Stimulated activated CD4-positive, alpha-beta T cell treated with anti-CD3 and anti-CD28 coated beads, Interleukin-2, amount 100 ng/mL, for 48 hours (primary cell): ENCODE data around the gene HNF1A.
"Not testable (repeated sequence)": the region's sequence is repeated elsewhere in the genome, so short reads cannot be mapped to it uniquely, and the experiment has no call there.

Experiments used
- DNase-seq, 2 donors: peaks; one replicate each; pipeline ENCODE4 v3.0.0-alpha.2; 2020

Gene HNF1A

DNA sequence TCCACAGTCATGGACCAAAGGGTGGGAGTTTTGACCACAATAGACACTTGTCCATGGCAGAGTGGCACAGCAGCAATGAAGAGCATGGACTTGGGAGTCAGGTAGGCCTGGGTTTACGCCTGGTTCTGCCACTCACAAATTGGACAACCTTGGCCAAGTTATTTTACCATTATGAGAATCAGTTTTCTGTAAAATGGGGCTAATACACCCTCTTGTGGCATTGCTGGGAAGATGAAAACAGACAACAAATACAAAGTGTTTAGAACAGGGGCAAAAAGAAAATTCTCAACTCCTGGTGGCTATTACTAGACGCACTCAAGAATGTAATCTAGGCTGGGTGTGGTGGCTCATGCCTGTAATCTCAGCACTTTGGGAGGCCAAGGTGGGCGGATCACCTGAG, 35.4 kb downstream of the HNF1A start:
- no peak for DNase-seq

DNA sequence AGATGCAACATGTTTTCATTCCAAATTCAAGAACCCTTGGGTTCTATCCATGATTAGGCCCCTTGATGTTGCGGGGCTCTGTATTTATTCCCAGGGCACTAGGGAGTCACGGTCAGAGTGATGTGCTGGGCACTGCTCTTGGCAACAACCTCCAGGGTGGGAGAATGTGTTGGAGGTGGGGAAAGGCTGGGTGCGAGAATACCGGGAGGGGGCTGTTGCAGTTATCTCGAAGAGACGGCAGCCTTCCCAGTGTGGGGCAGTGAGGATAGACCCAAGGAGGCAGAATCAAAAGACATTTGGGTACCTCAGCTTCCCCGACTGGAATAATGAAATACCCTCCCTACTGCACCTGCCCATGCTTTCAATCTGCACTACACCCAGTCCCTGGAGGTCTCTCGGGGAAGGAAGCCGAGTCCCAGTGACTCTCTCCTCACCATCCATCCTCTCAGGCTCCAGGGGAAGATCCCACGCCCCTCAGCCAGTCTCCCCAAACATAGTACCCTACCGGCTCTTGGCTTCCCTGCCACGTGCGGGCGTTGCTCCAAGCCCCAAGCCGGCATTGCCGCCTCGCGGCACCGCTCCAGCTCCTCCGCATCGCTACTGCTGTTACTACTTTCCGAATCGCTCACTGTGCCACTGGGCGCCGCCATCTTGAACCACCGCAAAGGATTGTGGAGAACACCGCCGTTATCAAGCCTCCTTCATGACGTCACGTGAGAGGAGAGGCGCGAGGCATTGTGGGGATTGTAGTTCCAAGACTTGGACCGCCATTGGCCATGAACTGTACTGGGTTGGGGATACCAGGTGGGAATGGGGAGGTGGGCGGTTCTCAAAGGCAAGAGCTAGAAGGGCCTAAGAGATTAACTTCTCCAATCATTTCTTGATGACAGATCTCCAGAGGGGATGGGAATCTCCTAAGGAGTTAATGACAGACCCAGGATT, 37.8 kb downstream of the HNF1A start, which contains the start of gene C12orf43:
Gene C12orf43, minus strand, starts transcription at position 663 of the 942 bp plus-strand sequence. Its CDS starts 13 bp downstream, at position 650.
- peak; percentile 85 to 88 for DNase-seq

DNA sequence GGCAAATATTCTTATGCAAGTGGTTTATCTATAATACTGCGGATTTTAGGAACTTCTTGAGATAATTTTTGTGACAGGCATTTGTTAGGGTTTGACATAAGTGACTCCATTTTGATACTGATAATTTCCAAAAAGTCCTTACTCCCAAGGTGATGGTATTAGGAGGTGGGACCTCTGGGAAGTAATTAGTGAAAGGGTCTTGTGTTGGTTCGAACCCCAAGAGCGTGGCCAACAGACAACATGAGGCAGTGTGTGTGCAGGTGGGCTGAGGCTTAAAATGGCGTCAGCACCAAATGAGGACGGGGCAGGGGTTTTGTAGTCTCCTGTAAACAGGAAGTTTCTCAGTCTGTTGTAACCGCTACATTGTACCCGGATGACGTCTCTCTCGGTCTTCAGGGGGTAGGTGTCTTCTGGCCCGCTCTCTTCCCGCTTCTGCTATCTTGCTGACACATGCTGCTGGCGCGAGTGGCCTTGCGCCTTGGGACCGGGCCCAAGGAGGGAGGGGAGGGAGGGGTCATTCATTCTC, 39.7 kb downstream of the HNF1A start:
- DNase-seq = no peak

DNA sequence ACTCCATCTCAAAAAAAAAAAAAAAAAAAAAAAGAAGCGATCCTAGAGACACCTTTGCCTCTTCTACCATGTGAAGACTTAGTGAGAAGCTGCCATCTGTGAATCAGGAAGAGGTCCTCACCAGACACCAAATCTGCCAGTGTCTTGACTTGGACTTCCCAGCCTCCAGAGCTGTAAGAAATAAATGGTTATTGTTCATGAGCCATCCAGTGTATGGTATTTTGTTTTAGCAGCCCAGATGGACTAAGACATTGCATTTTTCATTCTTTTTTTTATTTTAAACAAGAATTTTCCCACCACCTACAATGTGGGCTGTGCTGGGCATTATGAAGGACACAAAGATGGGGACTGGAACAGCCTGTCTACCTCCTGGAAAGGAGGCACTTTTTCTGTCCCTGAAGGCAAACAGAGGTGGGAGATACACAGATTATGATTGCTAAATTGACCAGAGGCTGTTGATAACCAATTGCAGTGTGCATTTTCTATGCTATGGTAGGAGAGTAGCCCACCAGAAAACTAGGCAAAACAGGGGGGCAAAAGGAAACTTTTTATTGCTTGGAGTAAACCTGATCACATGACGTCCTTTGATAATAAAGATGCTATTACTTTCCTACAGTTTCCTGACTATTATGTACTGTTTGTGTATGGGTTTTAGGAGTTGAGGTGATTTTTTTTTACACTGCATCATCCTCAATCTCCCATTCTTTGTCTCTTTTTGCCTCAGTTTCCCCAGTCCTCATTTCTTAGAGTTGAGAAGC, 40.7 kb downstream of the HNF1A start:
- no peak for DNase-seq

DNA sequence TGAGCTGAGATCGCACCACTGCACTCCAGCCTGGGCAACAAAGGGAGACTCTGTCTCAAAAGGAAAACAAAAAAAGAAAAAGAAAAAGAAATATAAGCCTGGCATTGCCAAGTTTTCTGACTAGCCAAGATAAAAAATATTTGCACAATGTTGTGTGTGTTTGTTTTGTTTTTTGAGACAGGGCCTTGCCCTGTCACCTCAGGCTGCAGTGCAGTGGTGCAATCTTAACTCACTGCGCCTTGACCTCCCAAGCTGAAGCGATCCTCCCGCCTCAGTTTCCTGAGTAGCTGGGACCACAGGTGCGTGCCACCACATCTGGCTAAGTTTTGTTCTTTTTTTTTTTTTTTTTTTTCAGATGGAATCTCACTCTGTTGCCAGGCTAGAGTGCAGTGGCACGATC, 43.4 kb downstream of the HNF1A start:
- no peak for DNase-seq

DNA sequence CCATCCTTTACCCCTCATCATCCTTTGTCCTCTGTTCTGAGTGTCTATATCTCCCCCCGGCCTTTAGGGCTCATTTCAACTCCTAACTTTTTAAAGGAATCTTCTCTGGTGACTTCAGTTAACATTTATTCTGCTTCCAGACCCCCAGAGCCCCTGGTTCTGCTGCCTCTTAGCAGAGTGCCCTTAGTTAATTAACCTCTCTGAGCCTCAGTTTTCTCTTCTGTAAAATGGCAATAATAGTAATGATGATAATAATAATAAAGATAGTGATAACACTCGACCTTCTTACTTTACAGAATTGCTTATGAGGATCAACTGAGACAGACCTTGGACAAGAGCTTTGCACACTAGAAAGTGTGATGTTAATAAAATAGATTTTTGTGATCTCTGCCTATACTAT, 44.4 kb downstream of the HNF1A start:
- no peak for DNase-seq

DNA sequence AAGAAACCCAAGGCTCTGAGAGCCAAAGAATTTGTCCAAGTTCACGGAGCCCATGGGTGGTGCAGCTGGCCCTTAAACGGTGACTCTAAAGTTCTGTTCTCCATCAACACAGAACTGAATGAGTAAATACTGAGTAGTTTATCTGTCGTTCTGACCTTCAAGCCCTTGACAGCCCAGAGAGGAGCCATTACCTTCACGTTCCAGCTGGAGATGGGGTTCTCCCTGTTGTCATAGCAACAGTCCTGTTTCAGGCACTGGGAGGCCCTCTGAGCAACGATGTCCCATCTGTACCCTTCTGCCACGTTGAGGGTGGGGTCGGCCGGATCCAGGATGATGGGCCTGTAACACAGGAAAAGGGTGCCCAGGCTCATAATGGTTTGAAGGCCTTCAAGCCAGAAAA, 45.5 kb downstream of the HNF1A start:
- DNase-seq = no peak

DNA sequence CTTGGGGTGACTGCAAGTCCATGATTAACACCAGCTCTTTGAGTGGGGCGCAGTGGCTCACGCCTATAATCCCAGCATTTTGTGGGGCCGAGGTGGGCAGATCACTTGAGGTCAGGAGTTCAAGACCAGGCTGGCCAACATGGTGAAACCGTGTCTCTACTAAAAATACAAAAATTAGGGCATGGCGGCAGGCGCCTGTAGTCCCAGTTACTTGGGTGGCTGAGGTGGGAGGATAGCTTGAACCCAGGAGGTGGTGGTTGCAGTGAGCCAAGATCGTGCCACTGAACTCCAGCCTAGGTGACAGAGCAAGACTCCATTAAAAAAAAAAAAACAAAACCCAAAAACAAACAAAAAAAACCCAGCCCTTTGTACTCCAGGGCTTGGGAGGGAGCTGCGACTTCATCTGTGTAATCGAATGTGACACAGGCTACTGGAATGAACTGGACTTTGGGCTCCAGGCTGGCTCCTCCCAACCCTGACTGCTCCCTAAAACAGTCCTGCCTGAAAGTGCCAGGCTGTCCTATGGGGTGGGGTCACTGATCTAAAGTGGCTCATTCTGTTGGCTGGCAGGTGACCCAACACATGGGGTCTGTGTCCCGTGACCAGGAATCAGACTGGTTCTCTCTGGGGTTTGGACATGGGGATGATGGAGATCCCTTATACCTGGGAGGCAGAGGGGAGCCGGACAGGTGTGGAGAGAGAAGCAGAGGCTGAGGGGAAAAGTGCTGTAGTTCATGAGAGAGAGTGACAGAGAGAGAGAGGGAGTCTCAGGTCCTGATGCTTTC, 47.3 kb downstream of the HNF1A start:
- no peak for DNase-seq

DNA sequence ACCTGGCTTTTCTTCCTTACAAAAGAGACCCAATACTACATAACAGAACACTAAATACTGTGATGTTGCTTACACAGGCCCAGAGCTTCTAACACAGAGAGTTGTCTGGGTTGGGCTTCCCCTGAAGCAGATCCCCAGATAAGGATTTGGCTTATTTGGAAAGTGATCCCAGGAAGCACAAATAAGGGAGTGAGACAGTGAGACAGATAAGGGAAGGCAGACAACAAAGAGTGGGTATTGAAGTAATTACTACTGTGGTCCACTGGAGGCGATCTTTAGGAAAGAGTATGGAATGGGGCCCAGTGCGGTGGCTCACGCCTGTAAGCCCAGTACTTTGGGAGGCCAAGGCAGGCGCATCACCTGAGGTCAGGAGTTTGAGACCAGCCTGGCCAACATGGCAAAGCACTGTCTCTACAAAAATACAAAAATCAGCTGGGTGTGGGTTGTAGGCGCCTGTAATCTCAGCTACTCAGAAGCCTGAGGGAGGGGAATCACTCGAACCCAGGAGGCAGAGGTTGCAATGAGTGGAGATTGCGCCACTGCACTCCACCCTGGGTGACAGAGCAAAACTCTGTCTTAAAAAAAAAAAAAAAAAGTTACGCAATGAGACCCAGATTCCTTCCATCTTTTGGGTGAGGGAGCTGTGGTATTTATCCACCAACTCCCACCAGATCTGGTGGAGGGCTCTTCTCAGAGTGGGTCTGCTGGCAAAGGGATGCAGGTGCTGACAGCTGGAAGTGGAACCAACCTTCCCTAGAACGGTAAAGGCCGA, 48.1 kb downstream of the HNF1A start:
- no peak for DNase-seq

DNA sequence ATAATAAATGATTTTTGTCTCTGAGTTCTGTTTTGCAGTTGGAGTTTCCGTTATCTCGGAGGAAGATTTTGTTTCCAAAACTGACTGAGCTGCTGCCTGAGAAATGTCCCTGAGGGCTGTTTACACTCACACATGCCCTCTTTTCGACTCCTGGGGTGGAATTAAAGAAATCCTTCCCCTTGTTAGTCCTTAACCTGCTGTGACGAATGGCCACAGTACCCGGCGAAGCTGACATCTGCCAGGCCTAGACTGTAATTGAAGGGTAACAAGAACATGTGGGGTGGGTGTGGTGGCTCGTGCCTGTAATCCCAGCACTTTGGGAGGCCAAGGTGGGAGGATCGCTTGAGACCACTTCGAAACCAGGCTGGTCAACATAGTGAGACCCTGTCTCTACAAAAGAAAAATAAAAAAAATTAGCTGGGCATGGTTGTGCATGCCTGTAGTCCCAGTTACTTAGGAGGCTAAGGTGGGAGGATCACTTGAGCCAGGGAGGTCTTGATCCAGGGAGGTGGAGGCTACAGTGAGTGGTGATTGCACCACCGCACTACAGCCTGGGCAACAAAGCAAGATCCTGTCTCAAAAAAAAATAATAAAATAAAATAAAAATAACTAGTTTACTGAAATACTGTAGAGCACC, 52.4 kb downstream of the HNF1A start:
- no peak for DNase-seq

DNA sequence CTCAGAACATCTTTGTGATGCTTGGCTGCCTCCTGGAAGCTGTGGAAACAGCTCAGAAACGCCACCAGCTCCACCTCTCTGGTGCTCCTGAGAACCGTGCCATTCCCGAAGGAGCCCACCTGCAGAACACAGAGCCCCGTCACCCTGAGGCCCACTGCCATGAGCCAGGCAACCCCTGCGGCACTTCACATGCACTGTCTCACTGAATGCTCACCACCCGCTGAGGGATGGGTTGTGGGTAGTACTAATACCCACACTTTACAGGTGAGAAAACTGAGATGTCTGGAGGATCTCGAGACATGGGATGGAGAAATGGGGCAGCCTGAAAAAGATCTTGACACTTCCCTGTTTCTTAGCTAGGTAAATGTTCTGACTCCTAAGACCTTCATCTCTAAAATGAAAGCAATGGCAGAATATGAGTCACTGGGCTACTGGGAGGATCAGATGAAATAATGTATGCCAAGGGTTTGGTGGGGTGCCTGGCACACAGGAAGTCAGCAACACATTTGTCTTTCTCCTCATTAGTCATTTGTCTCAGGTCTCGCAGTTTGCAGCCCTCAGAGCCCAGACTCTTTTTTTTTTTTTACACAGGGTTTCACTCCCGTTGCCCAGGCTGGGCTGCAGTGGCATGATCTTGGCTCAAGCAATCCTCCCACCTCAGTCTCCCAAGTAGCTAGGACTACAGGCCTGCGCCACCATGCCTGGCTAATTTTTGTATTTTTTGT, 55.4 kb downstream of the HNF1A start:
- DNase-seq = peak; percentile 38 to 40

DNA sequence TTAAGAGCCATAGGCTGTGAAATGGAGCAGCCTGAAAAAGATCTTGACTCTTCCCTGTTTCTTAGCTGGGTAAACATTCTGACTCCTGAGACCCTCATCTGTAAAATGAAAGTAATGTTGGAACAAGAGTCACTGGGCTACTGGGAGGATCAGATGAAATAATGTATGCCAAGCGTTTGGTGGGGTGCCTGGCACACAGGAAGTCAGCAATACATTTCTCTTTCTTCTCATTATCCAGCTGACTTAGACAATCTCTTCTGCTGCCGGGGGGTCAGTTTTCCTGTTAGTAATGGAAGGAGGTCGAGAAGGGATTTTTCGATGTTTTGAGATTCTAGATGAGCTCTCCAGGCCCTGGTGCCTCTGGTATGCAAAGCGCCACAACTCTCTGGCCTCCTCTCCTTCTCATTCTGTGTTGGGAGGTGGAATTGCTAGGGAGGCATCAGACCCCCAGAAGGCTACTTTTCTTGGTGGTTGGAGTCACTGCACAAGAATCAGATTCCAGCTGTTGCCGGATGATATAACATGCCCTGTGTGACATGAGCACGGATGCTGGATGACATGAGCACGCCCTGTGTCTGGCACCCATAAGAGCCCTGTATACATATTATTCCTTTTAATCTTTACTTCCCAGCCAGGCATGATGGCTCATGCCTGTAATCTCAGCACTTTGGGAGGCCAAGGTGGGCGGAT, 56.4 kb downstream of the HNF1A start:
- DNase-seq = no peak

DNA sequence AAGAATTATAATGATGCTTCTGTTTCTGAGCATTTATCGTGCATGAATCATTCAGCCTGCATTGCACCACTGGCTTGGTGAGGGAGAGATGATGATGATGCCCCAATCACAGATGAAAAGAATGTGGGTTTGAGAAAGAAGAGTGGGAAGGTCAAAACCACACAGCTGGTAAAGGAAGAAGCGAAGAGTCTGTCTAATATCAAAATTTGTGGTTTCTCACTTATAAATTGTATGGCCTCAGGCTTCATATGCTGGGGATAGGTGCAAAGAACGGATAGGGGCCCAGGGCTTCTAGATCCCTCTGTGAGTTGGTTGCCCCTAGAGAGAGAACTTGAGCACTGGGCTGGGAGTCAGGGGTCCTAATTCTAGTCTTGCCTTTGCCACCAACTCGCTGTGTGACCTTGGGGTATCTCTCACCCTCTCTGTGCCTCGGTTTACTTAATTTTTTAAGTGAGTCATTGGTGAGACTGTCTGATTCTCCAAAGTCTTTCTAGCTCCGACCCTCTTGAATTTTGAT, 58.5 kb downstream of the HNF1A start:
- peak in 1 of 2 donors; percentile 29 for DNase-seq

DNA sequence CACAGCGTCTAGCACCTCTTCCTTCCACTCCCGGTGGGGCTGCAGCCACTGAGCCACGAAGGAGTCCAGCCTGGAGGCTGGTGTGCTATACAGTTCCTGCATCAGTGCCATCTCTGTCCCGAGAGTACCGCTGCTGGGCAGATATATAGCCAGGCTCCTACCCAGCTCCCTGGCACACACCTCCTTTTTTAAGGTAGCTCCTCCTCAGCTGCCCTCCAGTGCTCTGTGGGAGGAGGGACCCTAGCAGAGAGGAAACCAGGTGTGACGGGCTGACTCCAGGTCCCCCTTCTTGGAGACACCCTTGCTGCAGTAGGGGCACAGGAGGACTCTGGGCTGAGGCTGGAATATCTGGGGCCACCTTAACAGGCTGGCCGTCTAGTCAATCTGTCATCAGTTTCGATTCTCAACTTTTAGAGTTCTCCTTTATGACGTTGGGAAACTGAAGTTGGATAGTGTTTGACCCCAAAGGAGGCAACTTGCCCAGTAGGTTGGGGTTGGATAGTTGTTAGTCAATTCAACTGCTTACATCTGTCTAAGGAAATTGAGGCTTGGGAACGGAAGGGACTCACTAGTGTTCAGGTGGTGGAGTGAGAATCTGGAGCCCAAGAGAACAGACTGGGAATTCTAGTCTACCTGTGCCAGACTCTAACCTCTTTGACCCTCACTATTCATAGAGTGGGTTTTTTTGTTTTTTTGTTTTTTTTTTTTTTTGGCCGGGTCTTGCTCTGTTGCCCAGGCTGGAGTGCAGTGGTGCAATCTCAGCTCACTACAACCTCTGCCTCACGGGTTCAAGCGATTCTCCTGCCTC, 60.7 kb downstream of the HNF1A start, which contains the start of gene OASL:
Gene OASL, minus strand, starts transcription at position 386 of the 808 bp plus-strand sequence. Its CDS starts 275 bp downstream, at position 111.
- DNase-seq = peak in 1 of 2 donors; percentile 35

DNA sequence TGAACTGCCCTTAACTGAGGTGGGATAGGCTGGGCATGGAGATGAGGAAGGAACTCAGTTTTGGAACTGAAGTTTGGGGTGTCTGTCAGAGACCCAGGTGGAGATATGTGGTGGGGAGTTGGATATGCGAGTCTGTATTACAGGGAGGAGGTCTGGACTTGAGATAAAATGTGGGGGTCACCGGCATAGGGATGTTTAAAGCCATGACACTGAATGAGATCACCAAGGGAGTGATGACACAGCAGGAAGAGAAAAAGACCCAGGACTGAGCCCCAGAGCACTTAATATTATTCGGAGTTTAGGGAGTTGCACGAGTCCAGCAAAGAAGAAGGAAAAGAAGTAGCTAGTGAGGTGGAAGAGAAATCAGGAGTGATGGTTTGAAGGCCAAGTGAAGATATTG, 64.7 kb downstream of the HNF1A start:
- no peak for DNase-seq

DNA sequence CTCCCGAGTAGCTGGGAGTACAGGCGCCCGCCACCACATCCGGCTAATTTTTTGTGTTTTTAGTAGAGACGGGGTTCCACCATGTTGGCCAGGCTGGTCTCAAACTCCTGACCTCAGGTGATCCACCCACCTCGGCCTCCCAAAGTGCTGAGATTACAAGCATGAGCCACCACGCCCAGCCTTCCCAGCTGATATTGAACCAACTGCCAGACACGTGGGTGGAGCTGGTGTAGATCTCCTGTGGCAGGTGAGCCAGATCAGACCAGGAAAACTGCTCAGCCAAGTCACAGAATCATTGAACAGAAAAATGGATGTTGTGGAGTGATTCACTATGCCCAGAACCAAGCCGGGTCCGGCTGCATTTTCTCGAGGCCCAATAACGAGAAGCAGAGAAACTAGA, 69.1 kb downstream of the HNF1A start:
- not testable (repeated sequence) for DNase-seq

DNA sequence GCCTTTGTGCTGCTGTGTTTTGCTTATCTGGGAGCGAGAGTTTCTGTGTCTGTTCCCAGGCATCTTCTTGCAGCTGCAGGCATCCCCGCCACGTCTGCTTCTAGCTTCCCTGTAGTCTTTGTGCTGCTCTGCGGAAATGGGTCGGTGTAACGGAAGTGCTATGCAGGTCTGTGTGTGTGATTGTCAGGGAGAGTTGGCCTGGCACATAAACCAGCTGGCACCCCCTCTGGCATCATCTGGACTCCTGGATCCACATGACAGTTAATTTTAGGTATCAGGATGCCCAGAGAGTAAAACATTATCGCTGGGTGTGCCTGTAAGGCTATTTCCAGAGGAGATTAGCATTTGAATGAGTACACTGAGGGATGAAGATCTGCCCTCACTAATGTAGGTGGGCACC, 70.1 kb downstream of the HNF1A start:
- DNase-seq = no peak

DNA sequence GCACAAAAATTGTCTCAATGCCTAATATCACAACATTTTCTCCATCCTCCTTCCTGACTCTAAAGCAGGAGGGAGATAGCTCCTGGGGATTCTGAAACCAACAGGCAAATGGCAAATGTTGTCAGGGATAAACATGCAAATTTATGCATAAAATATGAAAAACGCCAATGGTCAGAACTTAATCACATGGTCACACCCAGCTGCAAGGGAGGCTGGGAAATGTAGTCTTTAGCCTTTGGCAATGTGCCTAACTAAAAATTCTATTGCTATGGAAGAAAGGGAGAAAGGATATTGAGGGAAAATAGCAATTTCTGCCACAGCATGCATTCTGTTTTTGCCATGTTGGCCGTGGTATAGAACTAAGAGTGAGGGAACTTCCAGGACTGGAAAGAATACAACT, 72.4 kb downstream of the HNF1A start:
- no peak for DNase-seq
